Common myeloid progenitor, CD34-positive (primary cell): ENCODE results near the gene MCF2L.

ENCODE experiments used
- CTCF ChIA-PET: fragments of 350-600 bp; sonication (Branson Sonifier 250); formaldehyde crosslinking; loops from one replicate; lab custom pipeline; 2021; ENCODE audit warnings: antibody characterized with exemption; lab: Charles Lee
- POLR2A ChIA-PET: fragments of 350-600 bp; sonication (Branson Sonifier 250); formaldehyde crosslinking; loops from one replicate; lab custom pipeline; 2021; ENCODE audit warnings: antibody characterized with exemption; lab: Charles Lee
- DNase-seq, 3 donors: peaks; one replicate each; pipeline versions ENCODE4 v3.0.0 to v3.0.0-alpha.2; 2013
- H3K27ac ChIP-seq, 2 experiments: 1 replicate in 1 of 2; 2 replicates in 1 of 2; pipeline ENCODE4 v1.7.0; 2013; ENCODE audit warnings: inconsistent platforms in 2 of 2, low read length in 2 of 2, mild to moderate bottlenecking in 2 of 2, low read depth in 1 of 2, moderate library complexity in 1 of 2; ENCODE audit not compliant: severe bottlenecking in 2 of 2, insufficient read depth in 1 of 2, poor library complexity in 1 of 2
- H3K27me3 ChIP-seq, 5 experiments: replicated peaks in 2 of 5; 1 replicate in 3 of 5; 2 replicates in 2 of 5; pipeline versions ENCODE4 v1.6.1 to v1.7.0; 2013; ENCODE audit warnings: low read length in 4 of 5, mild to moderate bottlenecking in 2 of 5, moderate library complexity in 2 of 5, inconsistent platforms in 1 of 5; ENCODE audit not compliant: insufficient read depth in 5 of 5, control insufficient read depth in 4 of 5
- H3K36me3 ChIP-seq, 4 experiments: 1 replicate in 2 of 4; 2 replicates in 2 of 4; pipeline versions ENCODE4 v1.6.1 to v1.7.0; 2013; ENCODE audit warnings: low read length in 3 of 4, control low read depth in 1 of 4, mild to moderate bottlenecking in 1 of 4; ENCODE audit not compliant: control insufficient read depth in 4 of 4, insufficient read depth in 4 of 4
- H3K4me1 ChIP-seq, 4 experiments: 1 replicate in 3 of 4; 2 replicates in 1 of 4; pipeline versions ENCODE4 v1.6.1 to v1.7.1; 2013; ENCODE audit warnings: low read length in 3 of 4, mild to moderate bottlenecking in 3 of 4, control low read depth in 1 of 4, inconsistent platforms in 1 of 4, moderate library complexity in 1 of 4; ENCODE audit not compliant: control insufficient read depth in 4 of 4, insufficient read depth in 4 of 4; ENCODE audit errors: control extremely low read depth in 1 of 4
- H3K4me3 ChIP-seq, 7 experiments: 1 replicate in 4 of 7; 2 replicates in 3 of 7; pipeline versions ENCODE4 v1.5.1 to v1.7.0; 2013; ENCODE audit warnings: mild to moderate bottlenecking in 7 of 7, low read length in 6 of 7, moderate library complexity in 6 of 7, inconsistent platforms in 2 of 7, low read depth in 2 of 7, control low read depth in 1 of 7; ENCODE audit not compliant: insufficient read depth in 4 of 7, control insufficient read depth in 1 of 7; ENCODE audit errors: extremely low read depth in 1 of 7
- H3K9me3 ChIP-seq, 5 experiments: 1 replicate in 4 of 5; 2 replicates in 1 of 5; pipeline versions ENCODE4 v1.6.1 to v1.7.1; 2013; ENCODE audit warnings: low read length in 4 of 5, mild to moderate bottlenecking in 2 of 5, inconsistent platforms in 1 of 5, low read depth in 1 of 5, moderate library complexity in 1 of 5; ENCODE audit not compliant: control insufficient read depth in 4 of 5, insufficient read depth in 2 of 5; ENCODE audit errors: control extremely low read depth in 1 of 5
- WGBS: methylation state at CpG from one replicate; pipeline ENCODE4 v1.1.5; 2013; ENCODE audit not compliant: insufficient coverage; 5-methylcytosine and 5-hydroxymethylcytosine counted together

The MCF2L gene

GRCh38 chr13:113084943-113085540, 116.0 kb downstream of the MCF2L start:
- ChIA-PET POLR2A (no interaction called here), CTCF (no interaction called here)
- WGBS, result 98% methylated on average over 23 of the region's 24 CpGs
- Histone ChIP-seq H3K27me3 (no peaks in the 10 kb centered on the region), H3K36me3 (no peaks in the 10 kb centered on the region), H3K9me3 (peaks cover 0 to 4% (median 0%) of the 10 kb centered on the region in 5 experiments), H3K27ac (no peak overlapping the region), H3K4me3 (no peak overlapping the region), H3K4me1 (no peaks in the 10 kb centered on the region)
- no peak for DNase-seq

GRCh38 chr13:113086031-113086750, 117.2 kb downstream of the MCF2L start:
- H3K4me1 ChIP-seq, result no peaks in the 10 kb centered on the region
- no peak overlapping the region for H3K27ac ChIP-seq
- H3K4me3 ChIP-seq, result no peak overlapping the region
- CTCF ChIA-PET, result interaction anchor here (0.7 to 1.0 kb wide), 2 partner anchors 9 to 29 kb away, joined by 3 read pairs; no protein-coding TSS in a partner anchor
- POLR2A ChIA-PET, result no interaction called here
- H3K9me3 ChIP-seq, result peaks cover 0 to 4% (median 0%) of the 10 kb centered on the region in 5 experiments
- H3K36me3 ChIP-seq, result no peaks in the 10 kb centered on the region
- no peaks in the 10 kb centered on the region for H3K27me3 ChIP-seq
- 91% methylated on average over 32 of the region's 32 CpGs for WGBS
- DNase-seq, result no peak

DNA sequence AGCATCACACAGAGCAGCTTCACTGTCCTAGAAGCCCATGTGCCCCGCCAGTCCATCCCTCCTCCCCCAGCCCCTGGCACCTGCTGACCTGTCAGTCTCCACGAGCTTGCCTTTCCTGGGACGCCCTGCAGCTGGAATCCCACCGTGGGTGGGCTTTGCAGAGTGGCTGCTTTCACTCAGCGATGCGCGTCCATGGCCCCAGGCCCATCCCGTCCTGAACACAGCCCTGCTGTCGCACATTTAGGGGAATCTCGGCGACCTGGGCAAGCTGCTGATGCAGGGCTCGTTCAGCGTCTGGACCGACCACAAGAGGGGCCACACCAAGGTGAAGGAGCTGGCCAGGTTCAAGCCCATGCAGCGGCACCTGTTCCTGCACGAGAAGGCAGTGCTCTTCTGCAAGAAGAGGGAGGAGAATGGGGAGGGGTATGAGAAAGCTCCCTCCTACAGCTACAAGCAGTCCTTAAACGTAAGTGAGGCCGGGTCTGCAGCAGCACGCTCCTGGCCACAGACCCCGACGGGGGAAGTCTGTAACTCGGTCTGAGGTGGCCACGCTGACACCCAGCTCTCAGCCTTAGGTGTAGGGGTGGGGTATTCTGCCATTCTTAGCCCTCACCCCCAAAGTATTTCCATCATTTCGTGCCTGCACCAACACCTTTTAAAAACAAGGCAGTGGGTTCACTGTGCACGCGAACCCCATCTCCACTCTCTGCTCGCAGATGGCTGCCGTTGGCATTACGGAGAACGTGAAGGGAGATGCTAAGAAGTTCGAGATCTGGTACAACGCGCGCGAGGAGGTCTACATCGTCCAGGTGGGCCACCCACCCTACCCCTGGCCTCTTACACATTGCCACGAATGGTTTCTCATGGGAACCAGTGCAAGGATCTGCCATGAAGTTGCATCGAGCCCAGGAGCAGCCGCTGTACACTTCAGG, 118.2 kb downstream of the MCF2L start:
- 97% methylated on average over 29 of the region's 39 CpGs for WGBS
- Histone ChIP-seq H3K27ac (no peak overlapping the region), H3K27me3 (no peaks in the 10 kb centered on the region), H3K36me3 (no peaks in the 10 kb centered on the region), H3K4me1 (no peaks in the 10 kb centered on the region), H3K9me3 (peaks cover 0 to 4% (median 0%) of the 10 kb centered on the region in 5 experiments), H3K4me3 (no peak overlapping the region)
- no peak for DNase-seq
- CTCF ChIA-PET, result interaction anchor here (0.7 kb wide), 1 partner anchor 28 kb away, joined by 3 read pairs; no protein-coding TSS in a partner anchor
- POLR2A ChIA-PET, result interaction anchor here (0.7 kb wide), 1 partner anchor 13 kb away, joined by 3 read pairs; no protein-coding TSS in a partner anchor

- no peak overlapping the region for H3K4me3 ChIP-seq
- H3K4me1 ChIP-seq, result no peaks in the 10 kb centered on the region
- H3K27ac ChIP-seq, result no peak overlapping the region
- 98% methylated on average over 38 of the region's 40 CpGs for WGBS
- no peaks in the 10 kb centered on the region for H3K36me3 ChIP-seq
- DNase-seq, result no peak
- H3K9me3 ChIP-seq, result peaks cover 0 to 4% (median 0%) of the 10 kb centered on the region in 5 experiments
- ChIA-PET POLR2A (interaction anchor here (0.7 kb wide), 1 partner anchor 14 kb away, joined by 3 read pairs; no protein-coding TSS in a partner anchor), CTCF (no interaction called here)
- no peaks in the 10 kb centered on the region for H3K27me3 ChIP-seq
These were observed 119.1 kb downstream of the MCF2L start for GRCh38 chr13:113087923-113088690.

GRCh38 chr13:113088691-113089020, 119.6 kb downstream of the MCF2L start:
- WGBS, result 98% methylated on average over 15 of the region's 17 CpGs
- no peaks in the 10 kb centered on the region for H3K27me3 ChIP-seq
- H3K27ac ChIP-seq, result no peak overlapping the region
- no peaks in the 10 kb centered on the region for H3K36me3 ChIP-seq
- CTCF ChIA-PET, result interaction anchor here (1.1 kb wide), 1 partner anchor 59 kb away, joined by 4 read pairs; no protein-coding TSS in a partner anchor
- no peak overlapping the region for H3K4me3 ChIP-seq
- no peak for DNase-seq
- POLR2A ChIA-PET, result no interaction called here
- H3K4me1 ChIP-seq, result no peaks in the 10 kb centered on the region
- H3K9me3 ChIP-seq, result peaks cover 0 to 4% (median 0%) of the 10 kb centered on the region in 5 experiments

GRCh38 chr13:113089693-113090414, 120.8 kb downstream of the MCF2L start:
- Histone ChIP-seq H3K9me3 (no peaks in the 10 kb centered on the region), H3K27ac (no peak overlapping the region), H3K4me1 (no peaks in the 10 kb centered on the region), H3K36me3 (no peaks in the 10 kb centered on the region), H3K27me3 (no peaks in the 10 kb centered on the region), H3K4me3 (no peak overlapping the region)
- ChIA-PET POLR2A (no interaction called here), CTCF (interaction anchor here (1.1 kb wide), 1 partner anchor 60 kb away, joined by 4 read pairs; no protein-coding TSS in a partner anchor)
- no peak for DNase-seq
- WGBS, result 98% methylated on average over 23 of the region's 36 CpGs
